HG02678 (cell line): ENCODE results near the gene CLEC16A.

Experiments
- ATAC-seq: cut with Tn5 transposase; IDR thresholded peaks from one replicate; pipeline ENCODE4 v1.9.1; 2021; ENCODE audit warnings: mild to moderate bottlenecking, moderate library complexity; ENCODE audit not compliant: unreplicated experiment

Gene CLEC16A

GRCh38 chr16:11078812-11079459 is 134.6 kb downstream of the CLEC16A start:
- ATAC-seq = no peak

DNA sequence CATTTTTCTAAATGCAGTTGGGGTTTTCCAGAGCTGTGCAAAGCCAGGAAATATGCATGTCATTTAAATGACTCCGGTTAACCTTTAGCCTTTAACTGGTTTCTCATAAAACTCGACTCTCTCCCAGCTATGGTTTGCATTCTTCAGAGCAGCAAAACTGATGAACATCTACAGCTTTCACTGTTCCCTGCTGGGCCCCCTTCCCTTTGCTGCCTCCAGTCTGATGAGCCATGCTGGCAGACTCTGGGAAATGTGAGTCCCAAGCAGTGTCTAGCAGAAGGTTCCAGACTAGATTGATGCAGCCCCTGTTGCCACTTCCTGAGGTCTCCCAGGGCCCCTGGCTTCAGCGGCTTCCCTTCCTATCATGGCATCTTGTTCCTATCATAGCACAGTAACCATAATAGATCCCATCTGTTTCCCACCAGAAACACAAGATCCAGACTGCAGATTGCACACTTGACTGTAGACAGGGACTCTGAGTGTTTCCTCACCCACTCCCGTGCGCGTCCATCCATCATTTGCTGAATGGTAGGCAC is 135.4 kb downstream of the CLEC16A start:
- no peak for ATAC-seq

DNA sequence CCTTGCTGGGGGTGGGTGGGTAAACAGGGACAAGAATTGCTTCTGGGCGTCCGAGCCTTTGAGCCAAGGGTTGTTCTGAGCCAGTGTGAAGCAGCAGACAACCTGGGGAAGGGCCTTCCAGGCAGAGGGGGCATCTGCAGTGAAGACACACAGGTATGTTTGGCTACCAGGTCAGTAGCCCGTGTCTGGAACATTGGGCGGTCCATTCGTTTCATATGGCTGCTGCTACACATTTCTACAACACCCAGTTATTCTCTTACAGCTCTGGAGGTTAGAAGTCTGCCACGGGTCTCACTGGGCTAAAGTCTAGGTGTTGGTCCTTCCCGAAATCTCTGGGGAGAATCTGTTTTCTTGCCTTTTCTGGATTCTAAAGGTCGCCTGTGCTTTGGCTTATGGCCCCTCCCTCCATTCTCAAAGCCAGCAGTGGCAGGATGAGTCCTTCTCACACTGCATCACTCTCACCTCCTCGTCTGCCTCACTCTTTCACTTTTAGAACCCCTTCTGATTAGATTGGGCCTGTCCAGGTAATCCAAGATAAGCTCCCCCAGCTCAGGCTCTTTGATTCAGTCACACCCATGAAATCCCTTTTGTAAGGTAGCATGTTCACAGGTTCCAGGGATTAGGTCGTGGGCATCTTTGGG is 136.1 kb downstream of the CLEC16A start:
- no peak for ATAC-seq

DNA sequence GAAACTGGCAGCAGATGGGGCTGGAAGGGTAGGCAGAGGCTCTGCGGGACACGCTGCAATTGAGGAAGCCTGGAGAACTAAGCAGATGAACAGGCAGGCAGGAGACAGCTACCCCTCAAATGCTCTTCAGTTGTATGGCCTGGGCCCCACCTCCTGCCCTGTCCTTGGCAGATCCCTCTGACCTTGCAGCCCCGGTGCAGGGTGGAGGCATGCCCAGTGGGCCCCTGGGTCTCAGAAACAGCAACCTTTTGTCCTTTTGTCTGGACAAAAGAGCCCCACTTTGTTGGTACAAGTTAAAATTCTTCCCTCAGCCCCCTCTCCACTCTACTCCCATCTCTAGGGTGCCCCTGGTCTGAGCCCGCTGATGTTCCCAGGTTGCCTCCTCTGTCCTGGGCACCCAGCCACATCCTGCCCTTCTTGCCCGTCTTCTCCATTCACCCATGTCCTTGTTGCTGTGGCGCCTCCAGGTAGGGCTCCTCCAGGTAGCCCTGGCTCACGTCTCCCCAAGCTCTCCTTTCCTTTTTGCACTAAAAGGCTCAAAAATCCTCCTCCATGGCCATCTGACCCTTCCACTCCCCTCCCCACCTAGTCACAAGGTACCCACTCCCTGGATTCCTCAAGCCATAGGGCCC is 136.8 kb downstream of the CLEC16A start:
- no peak for ATAC-seq

DNA sequence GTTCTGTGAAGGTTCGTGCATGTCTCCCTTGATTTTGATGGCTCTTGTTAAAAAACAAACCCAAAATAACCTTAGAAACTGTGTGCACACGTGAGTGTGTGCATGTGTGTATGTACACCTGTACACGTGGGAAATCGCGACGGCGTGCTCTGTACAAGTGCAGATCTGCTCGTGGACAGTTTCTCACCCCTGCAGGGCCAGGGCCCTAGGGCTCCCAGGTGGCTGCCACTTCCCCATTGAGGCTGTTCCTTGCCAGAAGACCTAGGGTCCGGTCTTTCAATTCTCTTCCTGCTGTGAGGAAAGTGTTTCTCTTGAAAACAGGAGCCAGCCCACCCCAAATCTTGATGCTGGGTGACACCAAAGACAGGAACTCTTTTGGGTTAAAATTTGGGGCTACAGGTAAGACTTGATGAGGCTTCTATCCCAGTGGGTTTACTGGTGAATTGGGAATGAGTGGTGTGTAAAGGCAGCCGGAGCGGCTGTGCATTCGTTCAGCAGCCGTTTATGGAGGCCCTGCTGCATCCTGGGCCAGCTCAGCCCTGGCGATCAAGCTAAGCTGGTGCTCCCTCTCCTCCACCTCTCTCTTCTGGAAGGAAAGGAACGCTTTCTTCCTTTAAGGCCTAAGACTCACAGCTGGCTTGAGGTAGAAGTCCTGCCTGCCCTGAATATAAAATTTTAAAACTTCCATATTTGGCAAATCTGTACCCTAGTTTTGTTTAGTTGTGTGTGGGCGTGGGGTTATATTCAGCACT is 137.9 kb downstream of the CLEC16A start:
- no peak for ATAC-seq

DNA sequence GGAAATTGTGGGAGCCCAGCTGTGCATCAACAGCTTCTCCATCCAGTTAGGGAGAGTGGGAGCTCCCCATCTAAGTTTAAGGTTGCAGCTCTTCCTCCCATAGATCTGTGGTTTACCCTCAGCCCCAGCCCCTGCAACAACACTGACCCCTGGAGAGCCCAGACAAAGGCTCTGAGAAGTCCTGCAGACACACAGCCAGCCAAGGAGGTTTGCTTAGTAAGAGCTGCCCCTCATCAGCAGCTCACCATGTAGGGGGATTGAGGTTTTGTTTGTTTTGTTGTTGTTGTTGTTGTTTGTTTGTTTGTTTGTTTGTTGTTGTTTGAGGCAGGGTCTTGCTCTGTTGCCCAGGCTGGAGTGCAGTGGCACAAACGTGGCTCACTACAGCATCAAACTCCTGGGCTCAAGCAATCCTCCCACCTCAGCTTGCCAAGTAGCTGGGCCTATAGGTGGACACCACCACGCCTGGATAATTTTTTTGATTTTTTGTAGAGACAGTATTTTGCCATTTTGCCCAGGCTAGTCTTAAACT is 138.6 kb downstream of the CLEC16A start:
- no peak for ATAC-seq

DNA sequence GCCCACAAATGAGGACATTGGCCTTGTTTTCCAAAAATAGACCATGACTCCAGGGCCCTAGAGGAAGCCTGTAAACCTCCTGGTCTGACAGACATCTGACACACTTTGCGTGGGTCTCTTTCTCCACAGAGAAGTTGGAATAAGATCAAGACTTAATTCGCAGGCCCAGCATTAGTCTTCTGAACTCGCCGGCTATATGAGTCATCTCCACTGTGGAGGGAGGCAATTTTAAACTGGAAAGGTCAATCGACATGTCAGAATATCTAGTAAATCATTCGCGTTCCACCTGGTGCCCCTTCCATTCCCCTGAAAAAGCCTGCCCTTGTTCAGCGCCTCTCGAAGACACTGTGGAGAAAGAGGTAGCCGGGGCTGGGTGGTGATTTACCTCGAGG is 140.1 kb downstream of the CLEC16A start:
- ATAC-seq = no peak

DNA sequence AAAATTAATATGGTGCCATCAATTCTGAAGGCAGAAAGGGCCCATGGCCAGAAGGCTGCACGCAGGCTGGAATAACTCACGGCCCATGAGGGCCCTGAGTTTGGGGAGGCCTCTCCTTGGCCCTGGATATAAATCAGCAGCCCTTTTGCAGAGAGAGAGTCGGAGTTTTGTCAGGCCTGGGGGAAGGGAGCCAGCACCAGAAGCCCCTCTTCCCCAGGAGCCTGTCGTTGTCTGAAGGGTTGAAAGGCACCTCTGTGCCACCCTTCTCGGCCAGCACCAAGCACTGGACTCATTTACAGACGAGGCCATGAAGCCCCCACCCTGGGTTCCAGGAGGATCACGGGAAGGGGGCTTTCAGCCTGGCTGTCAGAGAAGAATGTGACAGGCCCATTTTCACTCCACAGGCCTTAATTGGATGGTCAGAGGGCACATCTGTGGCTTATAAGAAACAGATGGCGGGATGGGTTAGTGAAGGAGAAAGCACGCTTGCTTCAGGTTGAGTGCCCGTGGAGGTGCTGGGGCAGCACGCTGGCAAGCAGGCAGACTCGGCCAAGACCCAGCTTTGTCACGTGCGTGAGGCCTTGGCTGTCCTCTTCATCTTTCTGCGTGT is 140.6 kb downstream of the CLEC16A start:
- ATAC-seq = no peak

GRCh38 chr16:11085916-11086315 is 141.6 kb downstream of the CLEC16A start:
- no peak for ATAC-seq

- no peak for ATAC-seq
These were observed 143.3 kb downstream of the CLEC16A start for GRCh38 chr16:11087691-11088073.

- ATAC-seq = no peak
These were observed 143.8 kb downstream of the CLEC16A start for GRCh38 chr16:11088074-11088730.

GRCh38 chr16:11088831-11089230 is 144.5 kb downstream of the CLEC16A start:
- ATAC-seq = no peak

DNA sequence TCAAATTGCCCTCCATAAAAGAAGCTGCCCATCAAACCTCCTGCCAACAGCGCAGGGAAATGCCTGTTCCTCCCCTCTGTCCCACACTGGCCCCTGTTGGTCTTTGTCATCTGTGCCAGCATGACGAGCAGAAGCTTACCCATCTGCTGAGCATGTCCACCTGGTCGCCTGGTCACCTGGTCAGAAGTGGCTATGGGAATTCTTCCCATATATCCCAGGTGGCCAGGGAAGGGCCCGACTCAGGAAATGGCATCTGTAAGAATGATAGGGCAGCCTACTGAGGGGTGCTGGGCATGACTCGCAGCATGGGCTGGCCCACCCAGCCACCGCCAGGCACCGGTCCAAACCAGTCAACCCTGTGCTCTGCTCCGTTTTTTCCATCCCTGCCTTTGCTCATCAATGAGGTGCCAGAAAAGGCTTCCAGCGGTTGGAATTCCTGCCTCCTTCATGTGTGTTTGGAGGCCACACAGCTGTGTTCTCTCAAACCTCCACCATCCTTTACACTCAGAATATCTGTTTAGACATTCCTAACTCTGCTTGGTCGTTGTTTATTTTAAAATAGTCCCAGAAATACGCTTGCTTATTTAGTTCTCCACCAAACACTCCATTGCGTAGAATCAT is 145.2 kb downstream of the CLEC16A start:
- ATAC-seq = no peak

DNA sequence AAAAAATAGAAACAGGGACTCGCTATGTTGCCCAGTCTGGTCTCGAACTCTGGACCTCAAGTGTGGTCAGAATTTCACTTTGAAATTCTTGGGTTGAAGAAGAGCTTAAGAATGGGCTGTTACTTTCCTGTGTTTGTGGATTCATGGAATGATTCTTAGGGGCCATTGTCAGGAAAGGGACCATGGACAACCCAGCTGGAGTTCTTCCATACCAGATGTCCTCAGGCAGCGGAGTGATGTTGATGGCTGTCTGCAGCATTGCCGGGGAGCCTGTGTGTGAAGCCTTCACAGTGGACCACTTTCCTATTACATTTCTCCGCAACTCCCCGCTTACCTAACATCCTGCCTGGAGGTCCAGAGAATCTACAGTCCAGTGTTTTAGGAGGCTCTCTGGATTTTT is 145.9 kb downstream of the CLEC16A start:
- no peak for ATAC-seq

GRCh38 chr16:11091021-11091785 is 146.8 kb downstream of the CLEC16A start:
- no peak for ATAC-seq

GRCh38 chr16:11092788-11093571 is 148.6 kb downstream of the CLEC16A start:
- ATAC-seq = no peak

DNA sequence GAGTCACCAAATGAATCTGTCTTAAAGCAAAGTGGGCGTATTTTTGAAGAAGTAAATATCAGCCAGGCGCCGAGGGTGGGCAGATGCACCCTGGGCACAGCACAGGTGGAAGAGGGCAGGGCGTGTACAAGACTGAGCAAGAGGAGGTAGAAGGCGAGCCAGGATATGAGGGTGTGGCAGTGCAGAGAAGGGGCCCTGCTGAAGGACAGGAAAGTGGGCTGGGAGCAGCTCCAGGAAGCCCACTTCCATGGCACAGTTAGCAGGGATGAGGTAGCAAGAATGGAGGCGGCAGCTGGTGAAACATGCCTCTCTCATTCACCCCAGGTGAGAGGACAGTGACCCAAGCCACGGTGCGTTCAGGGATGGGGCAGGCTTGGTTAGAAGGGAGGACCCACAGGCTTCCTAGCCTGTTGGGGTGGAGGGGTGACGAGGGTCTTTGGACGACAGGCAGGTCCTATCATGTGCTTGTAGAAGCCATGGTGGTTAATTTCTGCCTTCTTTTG is 149.3 kb downstream of the CLEC16A start:
- ATAC-seq = no peak
